ENCODE results near the gene LAMB4. TPM values are rescaled to one million over a fixed set of nuclear protein-coding genes. Genes with fewer than 3 reads are reported as not detected.

Gene LAMB4
- total and polyA plus RNA-seq, 10 donors: 0.03 to 0.94 (median 0.22) TPM; not detected in 2

DNA sequence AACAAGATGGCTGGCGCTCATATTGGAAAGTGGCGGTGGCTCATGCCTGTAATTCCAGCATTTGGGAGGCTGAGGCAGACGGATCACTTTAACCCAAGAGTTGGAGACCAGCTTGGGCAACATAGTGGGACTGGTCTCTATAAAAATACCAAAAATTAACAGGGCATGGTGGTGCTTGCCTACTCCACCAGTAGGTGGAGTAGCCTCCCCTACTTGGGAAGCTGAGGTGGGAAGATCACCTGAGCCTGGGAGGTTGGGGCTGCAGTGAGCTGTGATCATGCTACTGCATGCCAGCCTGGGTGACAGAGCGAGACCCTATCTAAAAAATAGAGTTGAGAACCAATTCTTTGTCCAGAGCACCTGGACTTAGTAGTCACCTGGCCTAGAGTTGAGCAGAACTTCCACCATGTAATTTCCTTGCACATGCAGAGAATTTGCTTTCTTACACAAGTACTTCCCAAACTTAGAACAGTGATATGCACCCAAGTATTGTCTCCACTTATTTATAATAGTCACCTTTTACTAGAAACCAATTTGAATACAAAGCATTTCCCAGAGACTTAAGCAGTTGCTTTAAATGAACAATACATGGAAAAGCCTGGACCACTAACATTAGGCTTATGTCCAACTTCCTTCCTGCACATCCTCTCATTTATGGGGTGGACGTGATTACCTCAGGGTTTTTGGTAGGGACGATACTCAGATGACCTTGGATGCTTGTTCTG is 15.9 kb downstream of the LAMB4 start:
- no peak for DNase-seq
- no peaks in the 10 kb centered on the region for H3K36me3 ChIP-seq
- intact Hi-C loops (cut with DNase I; ENCODE audit: low total_unique reads): loop anchor here (5.0 kb wide), 1 partner anchor 33 kb away; no protein-coding TSS in a partner anchor
- H3K27ac ChIP-seq: peak overlapping the region in 6 of 8 donors; percentile 13 to 50 (median 40)
- peaks cover 0 to 4% (median 0%) of the 10 kb centered on the region in 6 donors for H3K4me1 ChIP-seq
- TF ChIP-seq, protein P1, sequence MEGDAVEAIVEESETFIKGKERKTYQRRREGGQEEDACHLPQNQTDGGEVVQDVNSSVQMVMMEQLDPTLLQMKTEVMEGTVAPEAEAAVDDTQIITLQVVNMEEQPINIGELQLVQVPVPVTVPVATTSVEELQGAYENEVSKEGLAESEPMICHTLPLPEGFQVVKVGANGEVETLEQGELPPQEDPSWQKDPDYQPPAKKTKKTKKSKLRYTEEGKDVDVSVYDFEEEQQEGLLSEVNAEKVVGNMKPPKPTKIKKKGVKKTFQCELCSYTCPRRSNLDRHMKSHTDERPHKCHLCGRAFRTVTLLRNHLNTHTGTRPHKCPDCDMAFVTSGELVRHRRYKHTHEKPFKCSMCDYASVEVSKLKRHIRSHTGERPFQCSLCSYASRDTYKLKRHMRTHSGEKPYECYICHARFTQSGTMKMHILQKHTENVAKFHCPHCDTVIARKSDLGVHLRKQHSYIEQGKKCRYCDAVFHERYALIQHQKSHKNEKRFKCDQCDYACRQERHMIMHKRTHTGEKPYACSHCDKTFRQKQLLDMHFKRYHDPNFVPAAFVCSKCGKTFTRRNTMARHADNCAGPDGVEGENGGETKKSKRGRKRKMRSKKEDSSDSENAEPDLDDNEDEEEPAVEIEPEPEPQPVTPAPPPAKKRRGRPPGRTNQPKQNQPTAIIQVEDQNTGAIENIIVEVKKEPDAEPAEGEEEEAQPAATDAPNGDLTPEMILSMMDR (IDR thresholded peaks at IDR 0.05 in 8 of 11, conservative IDR thresholded peaks at IDR 0.05 in 3 of 11): peak in 10 of 11 experiments; percentile 21 to 57 (median 39)
- no peak for TF ChIP-seq POLR2A (IDR thresholded peaks at IDR 0.05)
- H3K4me3 ChIP-seq: no peak overlapping the region
- no peaks in the 10 kb centered on the region for H3K9me3 ChIP-seq
- no peaks in the 10 kb centered on the region for H3K27me3 ChIP-seq (replicated peaks in 1 of 7)
- WGBS, 5 donors: 74 to 82% (median 78%) methylated on average over 6 of the region's 6 CpGs

DNA sequence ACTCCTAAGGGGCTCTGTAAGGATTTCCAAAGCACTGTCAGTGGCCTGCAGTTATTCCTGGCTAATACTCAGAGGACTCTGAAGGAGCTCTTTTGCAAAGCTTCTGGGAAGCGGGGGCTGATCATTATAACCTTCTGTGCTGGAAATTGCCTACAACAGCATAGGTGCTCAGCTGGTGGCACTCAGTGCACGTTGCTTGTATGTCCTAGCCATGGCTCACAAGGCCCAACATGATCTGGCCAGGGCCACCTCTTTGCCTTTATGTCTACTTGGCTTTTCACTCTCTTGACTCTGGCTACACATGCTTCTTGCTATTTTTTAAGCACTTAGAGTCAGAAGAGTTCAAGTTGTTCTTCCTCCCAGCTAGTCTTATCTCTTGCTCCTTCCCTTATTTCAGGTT is 17.5 kb downstream of the LAMB4 start:
- intact Hi-C loops (cut with DNase I; ENCODE audit: low total_unique reads): loop anchor here (5.0 kb wide), 1 partner anchor 35 kb away; no protein-coding TSS in a partner anchor
- no peak for TF ChIP-seq POLR2AphosphoS5 (IDR thresholded peaks at IDR 0.05)
- no peak for TF ChIP-seq POLR2A (IDR thresholded peaks at IDR 0.05)
- TF ChIP-seq, protein P1 (IDR thresholded peaks at IDR 0.05 in 8 of 11, conservative IDR thresholded peaks at IDR 0.05 in 3 of 11): no peak
- no peaks in the 10 kb centered on the region for H3K27me3 ChIP-seq (replicated peaks in 1 of 7)
- no peaks in the 10 kb centered on the region for H3K9me3 ChIP-seq
- WGBS, 5 donors: 82 to 98% (median 90%) methylated on average over 2 of the region's 2 CpGs
- no peak for DNase-seq
- H3K4me1 ChIP-seq: peaks cover 0 to 4% (median 0%) of the 10 kb centered on the region in 6 donors
- no peak overlapping the region for H3K27ac ChIP-seq
- H3K4me3 ChIP-seq: no peak overlapping the region
- H3K36me3 ChIP-seq: no peaks in the 10 kb centered on the region

DNA sequence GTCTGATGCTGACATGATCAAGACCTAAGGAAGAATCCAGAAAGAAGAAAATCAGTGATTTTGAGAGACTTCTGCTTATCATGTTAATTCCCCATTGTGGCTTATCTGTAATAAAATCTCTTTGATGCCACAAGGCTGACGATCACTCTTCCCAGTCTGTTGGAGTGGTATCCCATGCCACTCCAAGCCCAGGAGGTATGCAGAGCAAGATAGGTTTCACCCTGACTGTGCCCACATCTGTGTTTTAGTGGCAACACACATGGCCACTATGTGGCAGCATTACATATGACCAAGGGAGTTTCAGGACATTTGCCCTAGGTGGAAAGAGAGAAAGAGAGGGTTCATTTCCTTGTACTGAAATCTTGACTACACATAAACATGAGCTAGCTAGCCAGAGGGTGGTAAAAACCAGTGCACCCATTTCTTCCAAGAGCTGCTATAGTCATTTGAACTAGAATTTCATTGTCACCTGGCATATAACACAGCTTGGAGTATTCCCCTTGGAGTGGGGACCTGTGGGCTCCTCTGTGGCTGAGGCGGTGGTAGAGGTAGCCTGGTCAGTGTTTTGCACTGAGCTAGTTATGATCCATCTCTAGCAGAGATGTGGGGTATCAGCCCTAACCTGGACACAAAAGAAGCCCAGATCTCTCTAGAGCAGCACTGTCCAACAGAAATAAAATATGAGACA is 20.8 kb downstream of the LAMB4 start:
- no peak overlapping the region for H3K4me3 ChIP-seq
- peaks cover 0 to 3% (median 0%) of the 10 kb centered on the region in 6 donors for H3K4me1 ChIP-seq
- no peak overlapping the region for H3K27ac ChIP-seq
- WGBS, 5 donors: 54 to 66% (median 56%) methylated on average over 2 of the region's 2 CpGs
- intact Hi-C loops (cut with DNase I; ENCODE audit: low total_unique reads): no loop called here
- DNase-seq: no peak
- H3K27me3 ChIP-seq (replicated peaks in 1 of 7): no peaks in the 10 kb centered on the region
- H3K36me3 ChIP-seq: no peaks in the 10 kb centered on the region
- no peak for TF ChIP-seq POLR2A (IDR thresholded peaks at IDR 0.05)
- TF ChIP-seq, protein P1 (IDR thresholded peaks at IDR 0.05 in 8 of 11, conservative IDR thresholded peaks at IDR 0.05 in 3 of 11): peak in 9 of 11 experiments; percentile 12 to 46 (median 30)
- no peak for TF ChIP-seq POLR2AphosphoS5 (IDR thresholded peaks at IDR 0.05)
- H3K9me3 ChIP-seq: no peaks in the 10 kb centered on the region

DNA sequence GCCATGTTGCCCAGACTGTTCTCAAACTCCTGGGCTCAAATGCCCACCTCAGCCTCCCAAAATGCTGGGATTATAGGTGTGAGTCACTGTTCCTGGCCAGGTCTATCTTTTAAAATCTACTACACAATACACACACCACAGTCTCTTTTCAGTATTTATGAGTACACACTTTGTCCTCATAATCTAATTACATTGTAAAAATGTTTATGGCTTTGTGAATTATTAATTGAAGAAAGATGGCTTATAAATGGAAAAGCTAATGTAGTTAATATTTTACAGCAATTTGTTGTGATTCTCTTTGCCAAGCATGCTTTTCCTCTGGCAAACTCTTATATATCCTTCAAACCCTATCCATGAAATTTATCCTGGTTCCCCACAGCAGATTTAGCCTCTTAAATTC is 22.0 kb downstream of the LAMB4 start:
- Histone ChIP-seq H3K9me3 (no peaks in the 10 kb centered on the region), H3K4me1 (no peaks in the 10 kb centered on the region), H3K27me3 (replicated peaks in 1 of 7) (no peaks in the 10 kb centered on the region), H3K36me3 (no peaks in the 10 kb centered on the region), H3K27ac (no peak overlapping the region), H3K4me3 (no peak overlapping the region)
- DNase-seq: no peak
- intact Hi-C loops (cut with DNase I; ENCODE audit: low total_unique reads): no loop called here
- no peak for TF ChIP-seq POLR2A (IDR thresholded peaks at IDR 0.05)
- no peak for TF ChIP-seq POLR2AphosphoS5 (IDR thresholded peaks at IDR 0.05)
- TF ChIP-seq, protein P1 (IDR thresholded peaks at IDR 0.05 in 8 of 11, conservative IDR thresholded peaks at IDR 0.05 in 3 of 11): no peak
